H1 (cell line): ENCODE data around the gene SAMD4A. TPM values are rescaled to one million over a fixed set of nuclear protein-coding genes. Genes with fewer than 3 reads are reported as not detected.

Experiments
- CTCF ChIA-PET: fragments of 300-600 bp; sonication (Branson Sonifier 250); formaldehyde crosslinking; loops from one replicate; lab custom pipeline; 2021; ENCODE audit not compliant: partially characterized antibody; lab: Charles Lee
- POLR2A ChIA-PET: fragments of 300-600 bp; sonication (Branson Sonifier 250); formaldehyde crosslinking; loops from one replicate; lab custom pipeline; 2021; ENCODE audit warnings: inconsistent platforms; ENCODE audit not compliant: partially characterized antibody; lab: Charles Lee
- DNase-seq, 2 experiments: peaks; one replicate each; pipeline versions ENCODE4 v3.0.0 to v3.0.0-alpha.2; 2010 to 2022; ENCODE audit warnings: low spot score in 2 of 2, low read depth in 1 of 2, mixed read lengths in 1 of 2
- FAIRE-seq: peaks from 2 replicates; lab custom pipeline; 2011; peaks lifted over from hg19 to GRCh38; lab: Jason Lieb, UNC
- H2AFZ ChIP-seq: 2 replicates; pipeline ENCODE4 v1.8.1; 2012; ENCODE audit warnings: low read length, inconsistent platforms
- H2AK5ac ChIP-seq: 2 replicates; pipeline ENCODE4 v1.6.1; 2013; ENCODE audit warnings: low read depth, low read length
- H2BK120ac ChIP-seq: replicated peaks from 2 replicates; pipeline ENCODE3; 2013; ENCODE audit warnings: low read depth, low read length, inconsistent platforms
- H2BK12ac ChIP-seq: 2 replicates; pipeline ENCODE4 v1.6.1; 2013; ENCODE audit warnings: low read depth, low read length
- H2BK15ac ChIP-seq: 2 replicates; pipeline ENCODE4 v1.6.1; 2013; ENCODE audit warnings: low read length
- H2BK20ac ChIP-seq: 2 replicates; pipeline ENCODE4 v1.6.1; 2013; ENCODE audit warnings: low read length
- H2BK5ac ChIP-seq: 2 replicates; pipeline ENCODE4 v1.6.1; 2013; ENCODE audit warnings: low read depth, low read length
- H3K14ac ChIP-seq: 2 replicates; pipeline ENCODE4 v1.6.1; 2013; ENCODE audit warnings: inconsistent platforms; ENCODE audit not compliant: insufficient read length
- H3K18ac ChIP-seq: 2 replicates; pipeline ENCODE4 v1.6.1; 2013; ENCODE audit warnings: low read length; ENCODE audit errors: extremely low read depth
- H3K23ac ChIP-seq: 2 replicates; pipeline ENCODE4 v1.6.1; 2013; ENCODE audit warnings: inconsistent platforms; ENCODE audit not compliant: insufficient read length
- H3K23me2 ChIP-seq: 2 replicates; pipeline ENCODE4 v1.6.1; 2013; ENCODE audit warnings: low read depth, low read length
- H3K27ac ChIP-seq: 2 replicates; pipeline ENCODE4 v1.6.1; 2011; ENCODE audit warnings: low read depth, low read length, inconsistent platforms
- H3K27me3 ChIP-seq, 4 experiments: replicated peaks in 1 of 4; 1 replicate in 1 of 4; 2 replicates in 3 of 4; pipeline versions ENCODE4 v1.6.1 to v1.8.1; 2011 to 2013; ENCODE audit warnings: low read length in 3 of 4, mild to moderate bottlenecking in 3 of 4, inconsistent platforms in 2 of 4, mixed read lengths in 2 of 4, moderate library complexity in 1 of 4; ENCODE audit not compliant: control insufficient read depth in 3 of 4, insufficient read depth in 3 of 4; ENCODE audit errors: extremely low read depth in 1 of 4
- H3K36me3 ChIP-seq, 4 experiments: 2 replicates each; pipeline versions ENCODE4 v1.6.1 to v1.8.1; 2011 to 2013; ENCODE audit warnings: mild to moderate bottlenecking in 4 of 4, low read length in 3 of 4, moderate library complexity in 2 of 4, control low read depth in 1 of 4, inconsistent platforms in 1 of 4; ENCODE audit not compliant: insufficient read depth in 4 of 4, control insufficient read depth in 2 of 4
- H3K4ac ChIP-seq: replicated peaks from 2 replicates; pipeline ENCODE3; 2013; ENCODE audit warnings: low read length, low read depth, mixed read lengths, inconsistent platforms; ENCODE audit not compliant: insufficient read length
- H3K4me1 ChIP-seq, 4 experiments: replicated peaks in 1 of 4; 1 replicate in 1 of 4; 2 replicates in 3 of 4; pipeline versions ENCODE4 v1.6.1 to v1.8.1; 2011 to 2013; ENCODE audit warnings: low read length in 3 of 4, inconsistent platforms in 2 of 4, mixed read lengths in 1 of 4; ENCODE audit not compliant: insufficient read depth in 4 of 4, control insufficient read depth in 3 of 4
- H3K4me2 ChIP-seq, 2 experiments: 2 replicates each; pipeline versions ENCODE4 v1.6.1 to v1.8.1; 2011 to 2013; ENCODE audit warnings: low read depth in 2 of 2, low read length in 2 of 2, control low read depth in 1 of 2, inconsistent platforms in 1 of 2, mild to moderate bottlenecking in 1 of 2; ENCODE audit not compliant: insufficient read depth in 1 of 2
- H3K4me3 ChIP-seq, 4 experiments: fragments of 200-600, 300-600 bp in 1 of 4; sonication (generic), shearing (Covaris generic), sonication (Bioruptor Twin) in 1 of 4; 2 replicates each; pipeline versions ENCODE4 v1.5.1 to v1.8.1; 2011 to 2016; ENCODE audit warnings: low read length in 4 of 4, low read depth in 3 of 4, control low read depth in 2 of 4, inconsistent platforms in 2 of 4, mild to moderate bottlenecking in 2 of 4, mixed read lengths in 1 of 4, moderate library complexity in 1 of 4; ENCODE audit not compliant: insufficient read depth in 2 of 4; ENCODE audit errors: extremely low read depth in 1 of 4
- H3K56ac ChIP-seq: replicated peaks from 2 replicates; pipeline ENCODE3; 2013; ENCODE audit warnings: low read depth, mild to moderate bottlenecking, mixed read lengths, low read length, inconsistent platforms; ENCODE audit not compliant: insufficient read length
- H3K79me1 ChIP-seq: 2 replicates; pipeline ENCODE4 v1.6.1; 2013; ENCODE audit warnings: low read depth, low read length, control low read depth
- H3K79me2 ChIP-seq, 2 experiments: 2 replicates each; pipeline versions ENCODE4 v1.6.1 to v1.8.1; 2012 to 2013; ENCODE audit warnings: low read length in 2 of 2, mild to moderate bottlenecking in 2 of 2, inconsistent platforms in 1 of 2; ENCODE audit not compliant: insufficient read depth in 2 of 2, control insufficient read depth in 1 of 2
- H3K9ac ChIP-seq, 4 experiments: replicated peaks in 1 of 4; 1 replicate in 1 of 4; 2 replicates in 3 of 4; pipeline versions ENCODE4 v1.6.1 to v1.8.1; 2011 to 2013; ENCODE audit warnings: low read depth in 3 of 4, low read length in 3 of 4, control low read depth in 2 of 4, mild to moderate bottlenecking in 2 of 4, moderate library complexity in 2 of 4, inconsistent platforms in 1 of 4; ENCODE audit errors: extremely low read depth in 1 of 4
- H3K9me3 ChIP-seq, 2 experiments: 2 replicates each; pipeline versions ENCODE4 v1.6.1 to v1.8.1; 2012 to 2013; ENCODE audit warnings: mild to moderate bottlenecking in 2 of 2, moderate library complexity in 2 of 2, control low read depth in 1 of 2, inconsistent platforms in 1 of 2, low read depth in 1 of 2, low read length in 1 of 2, mixed read lengths in 1 of 2; ENCODE audit not compliant: insufficient read depth in 2 of 2
- H4K20me1 ChIP-seq, 2 experiments: replicated peaks in 1 of 2; 2 replicates each; pipeline versions ENCODE3 to v1.8.1; 2011 to 2013; ENCODE audit warnings: inconsistent platforms in 2 of 2, low read length in 2 of 2, mild to moderate bottlenecking in 1 of 2; ENCODE audit not compliant: insufficient read depth in 2 of 2, control insufficient read depth in 1 of 2
- H4K5ac ChIP-seq: 2 replicates; pipeline ENCODE4 v1.6.1; 2013; ENCODE audit warnings: low read length, low read depth, mixed read lengths, inconsistent platforms; ENCODE audit not compliant: insufficient read length
- H4K8ac ChIP-seq: 2 replicates; pipeline ENCODE4 v1.8.0; 2013; ENCODE audit warnings: mild to moderate bottlenecking, moderate library complexity, low read length, inconsistent platforms; ENCODE audit not compliant: insufficient read depth; ENCODE audit errors: extremely low read depth
- H4K91ac ChIP-seq: replicated peaks from 2 replicates; pipeline ENCODE3; 2013; ENCODE audit warnings: low read length, mixed read lengths, inconsistent platforms; ENCODE audit not compliant: insufficient read length
- CHD1 ChIP-seq: IDR thresholded peaks from 2 replicates; pipeline ENCODE4 v1.6.1; 2012; ENCODE audit warnings: low read depth, low read length, improper control_type of control experiment
- HDAC2 ChIP-seq, 2 experiments: fragments of 300-600 bp in 1 of 2; sonication (generic) in 1 of 2; IDR thresholded peaks; 2 replicates each; pipeline ENCODE4 v1.6.1; 2011 to 2012; ENCODE audit warnings: low read depth in 2 of 2, low read length in 2 of 2, mild to moderate bottlenecking in 2 of 2, moderate library complexity in 2 of 2, borderline replicate concordance in 1 of 2, inconsistent platforms in 1 of 2
- KDM4A ChIP-seq: IDR thresholded peaks from one replicate; pipeline ENCODE4 v1.7.1; 2012; ENCODE audit warnings: low read depth, mild to moderate bottlenecking, moderate library complexity, low read length, inconsistent platforms; ENCODE audit not compliant: severe bottlenecking
- POLR2A ChIP-seq, 2 experiments: IDR thresholded peaks; 1 replicate in 1 of 2; 2 replicates in 1 of 2; pipeline ENCODE4 v1.6.1; 2011; ENCODE audit warnings: low read depth in 2 of 2, low read length in 2 of 2, mild to moderate bottlenecking in 2 of 2; ENCODE audit errors: control extremely low read depth in 1 of 2
- RFX5 ChIP-seq: IDR thresholded peaks from 2 replicates; pipeline ENCODE4 v1.6.1; 2011; ENCODE audit warnings: low read depth, low read length, improper control_type of control experiment, borderline replicate concordance
- SP2 ChIP-seq: IDR thresholded peaks from 2 replicates; pipeline ENCODE4 v1.6.1; 2012; ENCODE audit warnings: mild to moderate bottlenecking, low read length, inconsistent platforms
- SP4 ChIP-seq: IDR thresholded peaks from 2 replicates; pipeline ENCODE4 v1.6.1; 2012; ENCODE audit warnings: low read length, inconsistent platforms
- SRF ChIP-seq: IDR thresholded peaks from 2 replicates; pipeline ENCODE4 v1.6.1; 2011; ENCODE audit warnings: mild to moderate bottlenecking, low read depth, low read length, moderate library complexity
- TBP ChIP-seq: IDR thresholded peaks from 2 replicates; pipeline ENCODE4 v1.6.1; 2011; ENCODE audit warnings: low read depth, low read length, improper control_type of control experiment
- TEAD4 ChIP-seq: IDR thresholded peaks from 2 replicates; pipeline ENCODE4 v1.6.1; 2012; ENCODE audit warnings: low read depth, low read length, inconsistent platforms, mixed read lengths
- WGBS, 2 experiments: shearing (Covaris generic) in 1 of 2; methylation state at CpG; one replicate each; pipeline versions ENCODE4 v1.1.6 to v1.1.7; 2013 to 2015; ENCODE audit warnings: low lambda C conversion rate in 2 of 2, mixed read lengths in 2 of 2, inconsistent platforms in 1 of 2, low coverage in 1 of 2, missing lambda C conversion rate in 1 of 2; ENCODE audit not compliant: insufficient replicate concordance in 2 of 2, insufficient coverage in 1 of 2, insufficient read length in 1 of 2; ENCODE audit errors: extremely low coverage in 1 of 2, missing lambda C conversion rate in 1 of 2; 5-methylcytosine and 5-hydroxymethylcytosine counted together
- polyA plus RNA-seq, 7 experiments: library from polyadenylated mRNA; depleted of rRNA in 3 of 7; stranded (reverse) in 5 of 7; unstranded in 2 of 7; fragments of >200 nt in 5 of 7; fragments of 200-250 nt in 2 of 7; gene quantifications; 1 replicate in 5 of 7; 2 replicates in 1 of 7; 4 replicates in 1 of 7; pipeline versions ENCODE4 v1.2.1 to v1.2.3, GENCODE V29; 2011 to 2013; ENCODE audit warnings: missing spikeins in 2 of 7, mixed read lengths in 2 of 7
- total RNA-seq: library from RNA; stranded (reverse); fragmentation: NEBNext Ultra II Directional; extraction: Animal tissue kit (Norgen Biotek cat#: 25700); gene quantifications from 2 replicates; pipeline ENCODE4 v1.2.1, GENCODE V29; 2021
- TF ChIP-seq, protein P1 (sequence below): IDR thresholded peaks from 2 replicates; pipeline ENCODE4 v1.6.1; 2011; ENCODE audit warnings: low read depth, mild to moderate bottlenecking, low read length; ENCODE audit not compliant: insufficient read depth
- TF ChIP-seq, protein P2 (sequence below): IDR thresholded peaks from 2 replicates; pipeline ENCODE4 v1.6.1; 2012; ENCODE audit warnings: low read length, inconsistent platforms

SAMD4A gene
- total and polyA plus RNA-seq, 2 of the 8 experiments (the other 6 are each of a cell fraction or from before 2014, with no cell fraction given): 2.4 to 12.3 TPM

GRCh38 chr14:54633076-54633475 lies 66.1 kb downstream of the SAMD4A start:
- Histone ChIP-seq H3K18ac (no peak overlapping the region), H2BK5ac (peak overlapping the region; percentile 47; the same call in 1 of the 2 replicates), H3K79me2 (no peaks in the 10 kb centered on the region), H2AFZ (no peak overlapping the region), H2AK5ac (no peak overlapping the region), H3K4me1 (peaks cover 0 to 2% (median 0%) of the 10 kb centered on the region in 4 experiments; a peak in 2 of 7 replicates), H2BK120ac (no peak overlapping the region), H2BK20ac (no peak overlapping the region), H2BK15ac (no peak overlapping the region), H4K8ac (peak overlapping the region; percentile 58; the same call in 1 of the 2 replicates), H4K20me1 (no peaks in the 10 kb centered on the region), H3K27ac (no peak overlapping the region; the same call in 1 of the 2 replicates), H3K27me3 (no peaks in the 10 kb centered on the region), H3K4me2 (no peak overlapping the region), H3K14ac (no peak overlapping the region), H2BK12ac (no peak overlapping the region), H3K36me3 (no peaks in the 10 kb centered on the region), H3K9me3 (no peaks in the 10 kb centered on the region), H4K5ac (no peak overlapping the region), H3K4me3 (no peak overlapping the region), H3K9ac (no peak overlapping the region), H3K79me1 (peaks cover 3% of the 10 kb centered on the region; the same call in 1 of the 2 replicates), H4K91ac (no peak overlapping the region), H3K23me2 (no peaks in the 10 kb centered on the region), H3K56ac (no peak overlapping the region), H3K23ac (no peak overlapping the region), H3K4ac (no peak overlapping the region)
- ChIA-PET POLR2A (interaction anchor here (2.7 kb wide), 1 partner anchor 10 kb away, joined by 8 read pairs; no protein-coding TSS in a partner anchor), CTCF (interaction anchor here (0.6 to 2.3 kb wide), 4 partner anchors 10 to 69 kb away, joined by 3 to 8 read pairs (median 7); no protein-coding TSS in a partner anchor)
- DNase-seq (no peak), FAIRE-seq (no peak)
- WGBS, 2 experiments: 88% methylated on average over 4 of the region's 4 CpGs; no CpG with 5 or more reads in 1 of the 2 experiments
- TF ChIP-seq TBP (no peak), KDM4A (no peak), TEAD4 (no peak), SP2 (no peak), RFX5 (no peak), CHD1 (no peak), SRF (no peak), HDAC2 (IDR thresholded peaks at IDR 0.05; ENCODE audit: borderline replicate concordance in 1 of 2, low read depth in 2 of 2, low read length in 2 of 2) (no peak), POLR2A (IDR thresholded peaks at IDR 0.05; ENCODE audit: control extremely low read depth in 1 of 2, low read depth in 2 of 2, low read length in 2 of 2) (no peak), SP4 (no peak)
- TF ChIP-seq, protein P1, sequence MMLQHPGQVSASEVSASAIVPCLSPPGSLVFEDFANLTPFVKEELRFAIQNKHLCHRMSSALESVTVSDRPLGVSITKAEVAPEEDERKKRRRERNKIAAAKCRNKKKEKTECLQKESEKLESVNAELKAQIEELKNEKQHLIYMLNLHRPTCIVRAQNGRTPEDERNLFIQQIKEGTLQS: no peak
- TF ChIP-seq, protein P2, sequence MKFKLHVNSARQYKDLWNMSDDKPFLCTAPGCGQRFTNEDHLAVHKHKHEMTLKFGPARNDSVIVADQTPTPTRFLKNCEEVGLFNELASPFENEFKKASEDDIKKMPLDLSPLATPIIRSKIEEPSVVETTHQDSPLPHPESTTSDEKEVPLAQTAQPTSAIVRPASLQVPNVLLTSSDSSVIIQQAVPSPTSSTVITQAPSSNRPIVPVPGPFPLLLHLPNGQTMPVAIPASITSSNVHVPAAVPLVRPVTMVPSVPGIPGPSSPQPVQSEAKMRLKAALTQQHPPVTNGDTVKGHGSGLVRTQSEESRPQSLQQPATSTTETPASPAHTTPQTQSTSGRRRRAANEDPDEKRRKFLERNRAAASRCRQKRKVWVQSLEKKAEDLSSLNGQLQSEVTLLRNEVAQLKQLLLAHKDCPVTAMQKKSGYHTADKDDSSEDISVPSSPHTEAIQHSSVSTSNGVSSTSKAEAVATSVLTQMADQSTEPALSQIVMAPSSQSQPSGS: no peak
